Naive thymus-derived CD4-positive, alpha-beta T cell (primary cell): Measurements from ENCODE around the gene TPST1. TPM values are rescaled to one million over a fixed set of nuclear protein-coding genes. Genes with fewer than 3 reads are reported as not detected.
"Not testable (repeated sequence)": the region's sequence is repeated elsewhere in the genome, so short reads cannot be mapped to it uniquely, and the experiment has no call there.

Experiments used
- ATAC-seq: fragments of 150-1000 bp; cut with Tn5 transposase; 2 replicates; pipeline ENCODE4 v1.10.0; 2021; ENCODE audit warnings: mild to moderate bottlenecking, moderate library complexity
- CTCF ChIA-PET: fragments of 350-600 bp; sonication (Branson Sonifier 250); formaldehyde crosslinking; loops from one replicate; lab custom pipeline; 2021; ENCODE audit warnings: antibody characterized with exemption; lab: Charles Lee
- POLR2A ChIA-PET: fragments of 350-600 bp; sonication (Branson Sonifier 250); formaldehyde crosslinking; loops from one replicate; lab custom pipeline; 2021; ENCODE audit warnings: antibody characterized with exemption, inconsistent platforms; lab: Charles Lee
- DNase-seq, 9 donors: peaks; one replicate each; pipeline versions ENCODE4 v3.0.0 to v3.0.0-alpha.2; 2020 to 2022; ENCODE audit warnings: mixed read lengths in 1 of 9
- H3K27ac ChIP-seq: one replicate; pipeline ENCODE4 v1.7.0; 2013; ENCODE audit warnings: mild to moderate bottlenecking, low read depth, low read length, moderate library complexity
- H3K27me3 ChIP-seq, 2 donors: one replicate each; pipeline ENCODE4 v1.7.0; 2013; ENCODE audit warnings: low read length in 2 of 2, mild to moderate bottlenecking in 2 of 2, moderate library complexity in 2 of 2; ENCODE audit not compliant: control insufficient read depth in 2 of 2, insufficient read depth in 2 of 2
- H3K36me3 ChIP-seq, 3 experiments: 1 replicate in 2 of 3; 2 replicates in 1 of 3; pipeline ENCODE4 v1.7.0; 2013; ENCODE audit warnings: low read length in 3 of 3, mild to moderate bottlenecking in 3 of 3, moderate library complexity in 1 of 3; ENCODE audit not compliant: insufficient read depth in 3 of 3, control insufficient read depth in 2 of 3
- H3K4me1 ChIP-seq, 2 donors: one replicate each; pipeline ENCODE4 v1.7.0; 2013; ENCODE audit warnings: low read length in 2 of 2, mild to moderate bottlenecking in 2 of 2, moderate library complexity in 1 of 2; ENCODE audit not compliant: control insufficient read depth in 2 of 2, insufficient read depth in 2 of 2
- H3K4me3 ChIP-seq: 2 replicates; pipeline ENCODE4 v1.7.0; 2013; ENCODE audit warnings: mild to moderate bottlenecking, low read length
- H3K9me3 ChIP-seq, 3 experiments: 1 replicate in 2 of 3; 2 replicates in 1 of 3; pipeline ENCODE4 v1.7.0; 2013; ENCODE audit warnings: low read length in 3 of 3; ENCODE audit not compliant: control insufficient read depth in 2 of 3
- H3K27ac Mint-ChIP-seq, 9 donors: one replicate each; pipeline ENCODE4 v1.8.0; 2020 to 2022; ENCODE audit warnings: mixed read lengths in 9 of 9, mild to moderate bottlenecking in 8 of 9, moderate library complexity in 5 of 9, inconsistent platforms in 2 of 9
- H3K27me3 Mint-ChIP-seq, 5 donors: one replicate each; pipeline ENCODE4 v1.8.0; 2021 to 2022; ENCODE audit warnings: mixed read lengths in 5 of 5, mild to moderate bottlenecking in 1 of 5
- H3K36me3 Mint-ChIP-seq, 5 donors: one replicate each; pipeline ENCODE4 v1.8.0; 2020 to 2022; ENCODE audit warnings: mixed read lengths in 5 of 5, mild to moderate bottlenecking in 3 of 5, inconsistent platforms in 1 of 5
- H3K4me1 Mint-ChIP-seq, 7 donors: one replicate each; pipeline ENCODE4 v1.8.0; 2020 to 2022; ENCODE audit warnings: mixed read lengths in 7 of 7, mild to moderate bottlenecking in 3 of 7, inconsistent platforms in 1 of 7
- H3K4me3 Mint-ChIP-seq, 10 donors: one replicate each; pipeline ENCODE4 v1.8.0; 2020 to 2022; ENCODE audit warnings: mild to moderate bottlenecking in 10 of 10, mixed read lengths in 10 of 10, moderate library complexity in 6 of 10, inconsistent platforms in 2 of 10
- H3K9me3 Mint-ChIP-seq, 11 donors: one replicate each; pipeline ENCODE4 v1.8.0; 2020 to 2022; ENCODE audit warnings: mixed read lengths in 11 of 11, mild to moderate bottlenecking in 4 of 11, inconsistent platforms in 1 of 11, moderate library complexity in 1 of 11
- intact Hi-C, 2 donors: fragments of 100-400 bp; cut with micrococcal nuclease; formaldehyde crosslinking; loops; one replicate each; pipeline ENCODE4 v1.15.1; 2023
- polyA plus RNA-seq, 2 donors: library from polyadenylated mRNA; unstranded; fragments of 300-500 nt; fragmentation: Illumina TruSeq; gene quantifications; one replicate each; pipeline ENCODE4 v1.2.3, GENCODE V29; 2021
- total RNA-seq, 6 experiments: library from RNA in 5 of 6; stranded (reverse) in 5 of 6; gene quantifications; 1 replicate in 5 of 6; 2 replicates in 1 of 6; pipeline ENCODE4 v1.2.3 and lab custom pipeline; 2021 to 2026

Gene TPST1
- total and polyA plus RNA-seq, 7 experiments from 2014 or later = 0.70 to 5.5 (median 2.7) TPM

DNA sequence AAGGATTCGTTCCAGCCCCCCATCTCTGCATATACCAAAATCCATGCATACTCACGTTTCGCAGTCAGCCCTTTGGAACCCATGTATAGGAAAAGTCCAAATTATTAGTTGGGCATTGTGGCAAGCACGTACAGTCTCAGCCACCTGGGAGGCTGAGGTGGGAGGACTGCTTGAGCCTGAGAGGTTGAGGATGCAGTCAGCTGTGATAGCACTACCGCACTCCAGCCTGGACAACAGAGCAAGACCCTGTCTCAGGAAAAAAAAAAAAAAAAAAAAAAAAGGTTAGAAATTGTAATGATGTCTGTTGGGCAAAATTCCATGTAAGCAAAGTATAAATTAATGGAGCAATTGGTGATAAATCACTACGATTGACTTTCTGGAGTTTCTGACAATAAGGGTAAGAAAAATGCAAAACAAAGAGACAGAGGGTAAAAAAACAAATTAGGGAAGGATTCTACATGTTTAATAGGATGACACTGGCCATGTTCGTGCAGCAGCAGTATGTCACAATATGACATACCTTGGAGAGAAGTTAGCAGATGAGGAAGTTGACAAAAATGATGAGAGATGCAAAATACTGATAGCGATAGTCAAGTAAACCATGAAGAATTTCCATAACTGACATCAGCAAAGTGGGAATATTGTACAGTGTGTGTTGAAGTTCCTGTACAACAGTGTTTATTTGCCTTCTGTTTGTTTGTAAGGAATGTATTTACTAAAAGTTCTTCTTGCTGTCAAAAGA, 177.2 kb downstream of the TPST1 start:
- H3K4me3 Mint-ChIP-seq, ATAC-seq, H3K27me3 Mint-ChIP-seq, H3K27ac Mint-ChIP-seq, H3K4me3 ChIP-seq, intact Hi-C loops, H3K4me1 ChIP-seq, POLR2A ChIA-PET, H3K27me3 ChIP-seq, H3K4me1 Mint-ChIP-seq, H3K27ac ChIP-seq, CTCF ChIA-PET, DNase-seq: not testable (repeated sequence)
- Mint-ChIP-seq H3K9me3 (peaks cover 0 to 25% (median 10%) of the 10 kb centered on the region in 11 donors), H3K36me3 (peaks cover 2 to 53% (median 32%) of the 10 kb centered on the region in 5 donors)
- H3K9me3 ChIP-seq = peaks cover 0 to 13% (median 0%) of the 10 kb centered on the region in 3 experiments
- H3K36me3 ChIP-seq = peaks cover 0 to 14% (median 0%) of the 10 kb centered on the region in 3 experiments

DNA sequence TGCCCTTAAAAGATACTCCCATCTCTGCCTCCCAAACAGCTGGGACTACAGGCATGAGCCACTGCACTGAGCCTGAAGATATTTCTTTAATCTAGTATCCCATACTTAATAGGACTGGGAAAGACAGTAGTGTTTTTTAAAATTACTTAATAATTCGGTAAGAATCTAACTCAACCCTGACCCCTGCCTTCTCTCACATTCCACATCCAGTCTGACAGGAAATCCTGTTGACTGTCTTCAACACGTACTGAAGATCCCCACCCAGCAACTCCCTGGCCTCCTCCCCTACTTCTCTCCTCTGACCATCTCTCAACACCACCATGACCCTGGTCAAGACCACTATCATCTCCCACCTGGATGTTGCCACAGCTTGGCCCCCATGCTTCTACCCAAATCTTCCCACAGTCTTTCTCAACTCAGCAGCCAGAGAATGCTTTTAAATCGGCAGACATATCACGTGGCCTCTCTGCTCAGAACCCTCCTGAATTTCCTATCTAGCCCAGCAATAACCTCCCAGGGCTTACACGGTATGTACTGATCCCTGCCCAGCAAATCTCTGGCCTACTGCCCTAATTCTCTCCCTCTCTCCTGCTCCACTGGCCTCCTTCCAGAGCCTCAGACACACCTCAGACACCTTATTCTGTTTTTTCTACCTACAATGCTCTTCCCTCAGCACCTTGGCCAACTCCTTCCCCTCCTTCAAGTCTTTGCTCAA, 180.2 kb downstream of the TPST1 start:
- DNase-seq, H3K36me3 ChIP-seq, H3K27me3 ChIP-seq, H3K4me1 ChIP-seq, H3K27ac ChIP-seq, H3K27me3 Mint-ChIP-seq, POLR2A ChIA-PET, ATAC-seq, H3K4me3 Mint-ChIP-seq, intact Hi-C loops, CTCF ChIA-PET, H3K4me1 Mint-ChIP-seq, H3K9me3 ChIP-seq, H3K9me3 Mint-ChIP-seq, H3K4me3 ChIP-seq: not testable (repeated sequence)
- H3K27ac Mint-ChIP-seq = peak overlapping the region in 3 of 9 donors; percentile 34 to 44 (median 41)
- peaks cover 2 to 30% (median 4%) of the 10 kb centered on the region in 5 donors for H3K36me3 Mint-ChIP-seq

DNA sequence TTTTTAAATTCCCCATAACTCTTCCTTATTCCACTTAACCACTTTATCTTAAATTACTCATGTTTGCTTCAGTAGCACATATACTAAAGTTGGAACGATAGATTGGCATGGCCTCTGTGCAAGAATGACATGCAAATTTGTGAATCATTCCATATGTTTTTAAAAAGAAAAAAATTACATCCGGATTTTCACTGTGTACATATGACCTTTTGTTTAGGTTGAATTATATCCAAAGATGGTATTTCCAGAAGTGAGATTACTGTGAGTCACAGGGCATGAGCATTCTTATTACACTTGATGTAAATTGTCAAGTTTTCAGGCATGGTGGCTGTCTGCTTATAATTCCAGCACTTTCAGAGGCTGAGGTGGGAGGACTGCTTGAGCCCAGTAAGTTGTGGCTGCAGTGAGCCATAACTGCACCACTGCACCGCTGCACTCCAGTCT, 190.0 kb downstream of the TPST1 start:
- POLR2A ChIA-PET, DNase-seq, H3K4me3 ChIP-seq, H3K4me3 Mint-ChIP-seq, H3K36me3 ChIP-seq, H3K4me1 Mint-ChIP-seq, H3K9me3 Mint-ChIP-seq, H3K27me3 ChIP-seq, intact Hi-C loops, ATAC-seq, H3K4me1 ChIP-seq, H3K27me3 Mint-ChIP-seq, H3K9me3 ChIP-seq, H3K27ac Mint-ChIP-seq, H3K27ac ChIP-seq, CTCF ChIA-PET: not testable (repeated sequence)
- peaks cover 0 to 29% (median 10%) of the 10 kb centered on the region in 5 donors for H3K36me3 Mint-ChIP-seq

DNA sequence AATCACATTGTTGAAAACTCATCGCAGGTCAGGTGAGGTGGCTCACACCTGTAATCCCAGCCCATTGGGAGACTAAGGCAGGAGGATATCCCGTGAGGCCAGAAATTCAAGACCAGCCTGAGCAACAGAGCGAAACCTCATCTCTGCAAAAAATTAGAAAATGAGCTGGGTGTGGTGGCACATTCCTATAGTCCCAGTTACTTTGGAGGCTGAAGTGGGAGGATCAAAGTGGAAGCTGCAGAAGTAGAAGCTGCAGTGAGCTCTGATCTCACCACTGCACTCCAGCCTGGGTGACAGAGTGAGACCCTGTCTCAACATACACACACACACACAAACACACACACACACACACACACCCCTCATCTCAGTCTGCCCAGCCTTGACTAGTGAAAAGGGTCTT, 190.9 kb downstream of the TPST1 start:
- H3K4me1 Mint-ChIP-seq, H3K27ac ChIP-seq, H3K4me3 ChIP-seq, H3K9me3 Mint-ChIP-seq, DNase-seq, intact Hi-C loops, H3K27ac Mint-ChIP-seq, CTCF ChIA-PET, H3K9me3 ChIP-seq, H3K27me3 Mint-ChIP-seq, ATAC-seq, H3K36me3 ChIP-seq, H3K4me3 Mint-ChIP-seq, H3K27me3 ChIP-seq, POLR2A ChIA-PET, H3K4me1 ChIP-seq: not testable (repeated sequence)
- peaks cover 0 to 30% (median 17%) of the 10 kb centered on the region in 5 donors for H3K36me3 Mint-ChIP-seq

DNA sequence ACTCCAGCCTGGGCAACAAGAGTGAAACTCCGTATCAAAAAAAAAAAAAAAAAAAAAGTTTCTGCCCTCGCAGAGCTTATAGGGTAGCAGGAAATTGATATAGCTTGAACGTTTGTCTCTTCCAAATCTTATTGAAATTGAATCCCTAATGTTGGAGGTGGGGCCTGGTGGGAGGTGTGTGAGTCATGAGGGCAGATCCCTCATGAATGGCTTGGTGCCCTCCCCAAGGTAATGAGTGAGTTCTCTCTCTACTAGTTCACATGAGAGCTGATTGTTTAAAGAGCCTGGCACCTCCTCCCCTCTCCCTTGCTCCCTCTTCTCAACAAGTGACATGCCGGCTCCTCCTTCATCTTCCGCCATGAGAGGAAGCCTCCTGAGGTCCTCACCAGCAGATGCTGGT, 193.7 kb downstream of the TPST1 start:
- H3K4me3 ChIP-seq, H3K27ac Mint-ChIP-seq, H3K4me1 Mint-ChIP-seq, H3K27ac ChIP-seq, intact Hi-C loops, DNase-seq, H3K27me3 Mint-ChIP-seq, H3K4me3 Mint-ChIP-seq, H3K4me1 ChIP-seq, H3K36me3 ChIP-seq, POLR2A ChIA-PET, ATAC-seq, H3K9me3 ChIP-seq, H3K27me3 ChIP-seq: not testable (repeated sequence)
- CTCF ChIA-PET = interaction anchor here (0.6 kb wide), 1 partner anchor 12 kb away, joined by 3 read pairs; no protein-coding TSS in a partner anchor
- Mint-ChIP-seq H3K36me3 (peaks cover 11 to 46% (median 29%) of the 10 kb centered on the region in 5 donors), H3K9me3 (peaks cover 0 to 18% (median 6%) of the 10 kb centered on the region in 11 donors)

DNA sequence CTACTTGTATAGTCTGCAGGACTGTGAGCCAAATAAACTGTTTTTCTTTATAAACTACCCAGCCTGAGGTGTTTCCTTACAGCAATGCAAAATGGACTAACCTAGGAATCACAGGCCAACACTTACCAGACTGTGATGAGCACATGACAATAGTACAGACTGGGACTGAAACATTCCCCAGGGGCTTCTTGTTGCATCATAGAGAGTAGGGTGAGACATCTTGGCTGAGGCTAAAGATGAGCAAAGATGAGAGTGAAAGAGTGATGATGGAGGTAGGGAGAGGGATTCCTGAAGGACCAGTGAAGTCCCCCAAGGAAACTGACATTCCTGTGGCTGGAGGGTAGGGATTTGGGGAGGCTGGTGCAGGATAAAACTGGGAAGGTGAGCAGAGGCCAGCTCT, 194.4 kb downstream of the TPST1 start:
- ChIA-PET POLR2A (no interaction called here), CTCF (no interaction called here)
- Mint-ChIP-seq H3K9me3 (peaks cover 0 to 18% (median 6%) of the 10 kb centered on the region in 11 donors), H3K27ac (no peak overlapping the region), H3K4me1 (no peaks in the 10 kb centered on the region), H3K27me3 (no peaks in the 10 kb centered on the region), H3K36me3 (peaks cover 11 to 49% (median 29%) of the 10 kb centered on the region in 5 donors), H3K4me3 (no peak overlapping the region)
- no peak overlapping the region for H3K4me3 ChIP-seq
- H3K9me3 ChIP-seq = peaks cover 0 to 8% (median 0%) of the 10 kb centered on the region in 3 experiments
- no peaks in the 10 kb centered on the region for H3K27me3 ChIP-seq
- no peak overlapping the region for H3K27ac ChIP-seq
- peaks cover 0 to 7% (median 0%) of the 10 kb centered on the region in 3 experiments for H3K36me3 ChIP-seq
- H3K4me1 ChIP-seq = no peaks in the 10 kb centered on the region
- intact Hi-C loops = no loop called here
- no peak for ATAC-seq
- DNase-seq = no peak
